ENCODE measurements around the gene SRSF7.

DNA sequence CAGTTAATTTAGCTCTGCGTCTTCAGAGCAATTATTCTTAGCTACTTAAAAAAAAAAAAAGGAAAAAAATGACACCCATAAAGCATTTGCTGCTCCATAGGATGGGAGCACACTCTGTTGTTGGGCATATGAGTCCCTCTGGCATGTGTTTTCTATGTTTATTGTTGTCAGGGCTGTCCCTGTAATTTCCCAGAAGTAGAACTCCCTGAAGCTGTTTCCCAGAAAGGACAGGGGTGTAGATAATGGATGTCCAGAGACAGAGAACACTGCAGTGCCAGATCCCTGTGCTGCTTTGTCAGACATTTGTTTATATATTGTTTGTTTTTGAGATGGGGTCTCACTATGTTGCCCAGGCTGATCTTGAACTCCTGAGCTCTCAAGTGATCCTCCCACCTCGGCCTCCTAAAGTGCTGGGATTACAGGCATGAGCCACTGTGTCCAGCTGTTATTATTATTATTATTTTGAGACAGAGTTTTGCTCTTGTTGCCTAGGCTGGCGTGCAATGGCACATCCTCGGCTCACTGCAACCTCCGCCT, 52.6 kb downstream of the SRSF7 start:
- TF ChIP-seq OSR1 (CRISPR knock-in tag; IDR thresholded peaks at IDR 0.05): no peak
- TF ChIP-seq, protein P1, sequence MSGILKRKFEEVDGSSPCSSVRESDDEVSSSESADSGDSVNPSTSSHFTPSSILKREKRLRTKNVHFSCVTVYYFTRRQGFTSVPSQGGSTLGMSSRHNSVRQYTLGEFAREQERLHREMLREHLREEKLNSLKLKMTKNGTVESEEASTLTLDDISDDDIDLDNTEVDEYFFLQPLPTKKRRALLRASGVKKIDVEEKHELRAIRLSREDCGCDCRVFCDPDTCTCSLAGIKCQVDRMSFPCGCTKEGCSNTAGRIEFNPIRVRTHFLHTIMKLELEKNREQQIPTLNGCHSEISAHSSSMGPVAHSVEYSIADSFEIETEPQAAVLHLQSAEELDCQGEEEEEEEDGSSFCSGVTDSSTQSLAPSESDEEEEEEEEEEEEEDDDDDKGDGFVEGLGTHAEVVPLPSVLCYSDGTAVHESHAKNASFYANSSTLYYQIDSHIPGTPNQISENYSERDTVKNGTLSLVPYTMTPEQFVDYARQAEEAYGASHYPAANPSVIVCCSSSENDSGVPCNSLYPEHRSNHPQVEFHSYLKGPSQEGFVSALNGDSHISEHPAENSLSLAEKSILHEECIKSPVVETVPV (CRISPR knock-in tag; IDR thresholded peaks at IDR 0.05): no peak
- no peak for TF ChIP-seq RARB (CRISPR knock-in tag; IDR thresholded peaks at IDR 0.05)
- no peak for TF ChIP-seq ARNTL (CRISPR knock-in tag; IDR thresholded peaks at IDR 0.05; ENCODE audit: borderline replicate concordance, low read depth)
- TF ChIP-seq, protein P2, sequence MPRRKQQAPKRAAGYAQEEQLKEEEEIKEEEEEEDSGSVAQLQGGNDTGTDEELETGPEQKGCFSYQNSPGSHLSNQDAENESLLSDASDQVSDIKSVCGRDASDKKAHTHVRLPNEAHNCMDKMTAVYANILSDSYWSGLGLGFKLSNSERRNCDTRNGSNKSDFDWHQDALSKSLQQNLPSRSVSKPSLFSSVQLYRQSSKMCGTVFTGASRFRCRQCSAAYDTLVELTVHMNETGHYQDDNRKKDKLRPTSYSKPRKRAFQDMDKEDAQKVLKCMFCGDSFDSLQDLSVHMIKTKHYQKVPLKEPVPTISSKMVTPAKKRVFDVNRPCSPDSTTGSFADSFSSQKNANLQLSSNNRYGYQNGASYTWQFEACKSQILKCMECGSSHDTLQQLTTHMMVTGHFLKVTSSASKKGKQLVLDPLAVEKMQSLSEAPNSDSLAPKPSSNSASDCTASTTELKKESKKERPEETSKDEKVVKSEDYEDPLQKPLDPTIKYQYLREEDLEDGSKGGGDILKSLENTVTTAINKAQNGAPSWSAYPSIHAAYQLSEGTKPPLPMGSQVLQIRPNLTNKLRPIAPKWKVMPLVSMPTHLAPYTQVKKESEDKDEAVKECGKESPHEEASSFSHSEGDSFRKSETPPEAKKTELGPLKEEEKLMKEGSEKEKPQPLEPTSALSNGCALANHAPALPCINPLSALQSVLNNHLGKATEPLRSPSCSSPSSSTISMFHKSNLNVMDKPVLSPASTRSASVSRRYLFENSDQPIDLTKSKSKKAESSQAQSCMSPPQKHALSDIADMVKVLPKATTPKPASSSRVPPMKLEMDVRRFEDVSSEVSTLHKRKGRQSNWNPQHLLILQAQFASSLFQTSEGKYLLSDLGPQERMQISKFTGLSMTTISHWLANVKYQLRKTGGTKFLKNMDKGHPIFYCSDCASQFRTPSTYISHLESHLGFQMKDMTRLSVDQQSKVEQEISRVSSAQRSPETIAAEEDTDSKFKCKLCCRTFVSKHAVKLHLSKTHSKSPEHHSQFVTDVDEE (CRISPR knock-in tag; IDR thresholded peaks at IDR 0.05): no peak

All from SK-N-SH treated with all-trans-retinoic acid at 6 μM for 48 hours (cell line).